ENCODE data around the gene COL24A1.

DNA sequence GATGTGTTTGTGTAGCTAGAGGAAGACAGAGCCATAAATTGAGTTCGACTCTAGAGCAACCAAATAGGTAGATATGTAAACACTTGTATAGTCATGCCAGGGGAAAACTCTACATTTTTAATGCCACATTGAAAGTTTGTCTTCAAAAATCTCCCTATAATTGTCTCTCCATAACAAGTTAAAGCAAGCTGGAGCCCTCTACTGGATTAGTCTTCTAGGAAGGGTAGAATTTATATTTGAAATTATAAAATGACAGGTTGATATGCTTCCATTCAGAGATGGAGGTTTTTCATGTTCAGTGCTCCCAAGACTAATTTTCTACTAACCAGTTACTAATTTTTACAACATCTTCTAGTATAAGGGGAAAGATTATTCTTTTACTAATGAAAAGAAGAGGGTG is 13.1 kb upstream of the COL24A1 start:
- TF ChIP-seq CTCF (IDR thresholded peaks at IDR 0.05) (no peak), POLR2A (IDR thresholded peaks at IDR 0.05) (no peak), EP300 (IDR thresholded peaks at IDR 0.05) (no peak)

Measured in sigmoid colon (tissue), 4 donors.